Inflammatory macrophage treated with lipopolysaccharide for 4 hours (primary cell): ENCODE results near the gene NPL.

Experiments
- DNase-seq: peaks from one replicate; pipeline ENCODE4 v3.0.0-alpha.2; 2020

NPL gene, protein sequence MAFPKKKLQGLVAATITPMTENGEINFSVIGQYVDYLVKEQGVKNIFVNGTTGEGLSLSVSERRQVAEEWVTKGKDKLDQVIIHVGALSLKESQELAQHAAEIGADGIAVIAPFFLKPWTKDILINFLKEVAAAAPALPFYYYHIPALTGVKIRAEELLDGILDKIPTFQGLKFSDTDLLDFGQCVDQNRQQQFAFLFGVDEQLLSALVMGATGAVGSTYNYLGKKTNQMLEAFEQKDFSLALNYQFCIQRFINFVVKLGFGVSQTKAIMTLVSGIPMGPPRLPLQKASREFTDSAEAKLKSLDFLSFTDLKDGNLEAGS

DNA sequence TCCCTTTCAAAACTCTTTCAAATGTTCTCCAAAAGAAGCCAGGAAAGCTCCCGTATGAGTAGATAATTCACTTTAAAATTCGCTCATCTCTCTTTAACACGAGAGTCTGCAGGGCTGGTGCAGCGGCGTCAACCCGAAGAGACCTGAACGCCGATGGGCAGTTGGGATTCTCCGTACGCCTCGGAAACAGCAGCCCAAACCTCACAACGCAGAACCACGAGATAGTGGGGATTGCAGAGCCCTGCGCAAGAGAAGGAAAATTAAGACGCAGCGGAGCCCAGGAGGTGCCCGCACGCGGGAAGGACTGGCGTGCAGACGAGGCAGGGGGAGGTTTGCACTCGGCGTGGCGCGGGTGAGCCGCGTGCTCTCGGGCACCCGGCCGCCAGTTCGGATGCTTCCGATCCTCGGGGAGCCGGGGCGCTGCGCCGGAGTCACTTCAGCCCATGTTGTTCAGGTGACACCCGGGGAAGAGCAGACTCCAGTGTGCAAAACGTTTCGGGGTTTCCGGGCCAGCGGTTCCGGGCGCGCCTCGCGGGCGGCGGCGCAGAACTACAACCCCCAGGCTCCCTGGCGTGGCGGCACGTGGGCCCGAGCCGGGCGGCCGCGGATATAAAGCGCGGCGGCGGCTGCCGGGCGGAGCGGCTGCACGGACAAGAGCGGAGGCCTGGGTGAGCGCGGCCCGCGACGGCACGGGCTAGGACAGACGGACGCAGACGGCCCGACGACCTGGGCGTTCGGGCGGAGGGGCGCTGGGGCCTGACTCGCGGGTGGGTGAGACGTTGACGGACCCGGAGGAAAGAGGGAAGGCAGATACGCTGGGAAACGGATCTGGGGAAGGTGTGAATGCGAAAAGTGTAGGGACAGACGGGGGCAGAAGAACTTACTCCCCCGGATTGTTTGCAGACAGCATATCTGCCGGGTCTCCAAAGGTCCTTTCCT is at the start of gene NPL:
Gene NPL (plus strand): TSS at position 636 of the 939 bp plus-strand sequence. CDS start 4,599 bp downstream, outside the sequence.
- peak; percentile 84 for DNase-seq

DNA sequence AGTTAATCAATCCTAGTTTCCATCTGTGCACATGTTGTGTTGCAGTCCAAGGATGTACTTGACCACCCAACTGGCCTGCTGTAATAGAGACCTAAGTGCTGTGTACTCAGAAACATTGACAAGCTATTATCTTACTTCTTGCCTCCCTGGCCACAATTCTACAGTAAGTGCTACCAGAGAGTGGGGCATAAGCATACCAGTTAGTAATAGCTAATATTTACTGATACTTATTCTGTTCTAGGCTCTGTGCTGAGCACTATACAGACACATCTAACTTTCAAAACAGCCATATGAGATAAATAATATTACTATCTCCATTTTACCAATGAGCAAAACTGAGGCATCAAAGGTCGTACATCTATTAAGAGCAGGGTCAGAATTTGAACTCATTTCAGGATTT is 49.5 kb upstream of the NPL start:
- DNase-seq = no peak

DNA sequence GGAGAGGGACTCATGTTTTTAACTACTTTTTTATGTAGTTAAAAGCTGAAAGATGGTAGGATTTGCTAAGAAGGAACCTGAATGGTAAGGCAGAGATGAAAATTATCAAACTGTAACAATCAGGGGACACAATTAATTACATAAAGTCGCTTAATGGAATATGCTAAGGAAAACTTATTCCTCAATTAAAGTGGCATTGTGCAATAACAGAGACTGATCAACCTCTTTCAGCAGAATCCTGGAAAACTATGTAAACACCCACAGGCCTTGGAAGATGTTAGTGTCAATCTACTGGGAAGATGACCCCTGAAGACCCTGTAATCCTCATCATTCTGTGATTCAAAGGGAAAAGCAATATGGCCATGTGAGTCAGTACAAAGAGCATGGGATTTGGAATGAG is 46.8 kb upstream of the NPL start:
- no peak for DNase-seq

DNA sequence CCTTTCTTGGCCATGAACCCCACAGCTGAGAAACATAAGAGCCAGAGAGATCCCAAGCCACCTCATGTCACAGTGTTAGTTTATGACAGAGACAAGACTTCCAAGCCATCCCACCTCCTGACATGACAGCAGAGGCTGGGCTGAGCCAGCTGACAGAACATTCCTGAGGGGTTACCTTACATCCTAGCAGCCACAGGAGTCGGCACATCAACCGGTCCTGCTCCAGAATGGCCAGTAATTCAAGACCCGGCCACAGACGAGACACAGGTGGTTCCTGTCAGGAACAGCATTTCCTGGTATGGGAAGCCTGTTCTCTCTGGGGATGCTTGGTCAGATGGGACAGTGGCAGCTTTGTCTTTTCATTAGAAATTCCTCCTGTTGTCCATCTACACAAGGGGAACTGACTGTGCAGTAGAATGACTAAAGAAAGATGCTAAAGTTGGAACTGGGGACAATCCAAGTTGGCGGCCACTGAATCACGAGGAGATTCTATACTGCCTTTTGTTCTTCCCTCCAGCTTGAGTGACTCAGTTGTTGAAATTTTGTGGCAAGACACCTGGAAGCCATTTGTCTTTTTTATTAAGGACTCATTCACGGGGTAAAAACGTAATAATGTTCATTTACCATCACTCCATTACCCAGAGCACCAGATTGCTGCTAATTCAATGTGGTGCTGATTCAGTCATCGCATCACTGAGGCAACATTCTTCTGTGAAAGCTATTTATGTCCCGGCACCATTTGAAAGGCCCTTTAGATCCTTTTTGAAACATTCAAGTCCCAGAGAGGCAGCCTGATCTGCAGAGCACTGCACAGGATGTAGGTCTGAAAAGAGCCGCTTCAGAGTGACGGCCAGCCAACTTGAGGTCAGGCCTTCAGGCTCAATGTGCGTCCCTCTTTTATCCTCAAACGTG is 37.2 kb upstream of the NPL start:
- no peak for DNase-seq

DNA sequence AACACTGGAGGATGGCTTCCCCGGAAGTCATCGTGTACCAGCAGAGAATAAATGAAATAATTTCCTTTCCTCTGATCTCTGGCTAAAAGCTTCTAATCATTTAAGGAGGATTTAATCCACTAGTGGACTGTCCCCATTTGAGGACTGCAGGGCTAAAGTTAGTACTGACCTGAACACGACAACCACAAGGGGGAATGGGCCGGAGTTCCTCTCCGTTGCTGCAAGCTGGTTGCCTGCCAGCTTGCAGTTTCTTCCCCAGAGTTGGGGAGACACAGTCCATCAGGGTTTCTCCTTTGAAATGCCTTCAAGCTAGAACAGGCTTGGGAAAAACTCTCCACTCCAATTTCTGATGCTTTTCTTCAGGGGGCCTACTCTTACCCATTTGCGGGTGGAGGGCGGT is 35.5 kb upstream of the NPL start:
- DNase-seq = no peak

DNA sequence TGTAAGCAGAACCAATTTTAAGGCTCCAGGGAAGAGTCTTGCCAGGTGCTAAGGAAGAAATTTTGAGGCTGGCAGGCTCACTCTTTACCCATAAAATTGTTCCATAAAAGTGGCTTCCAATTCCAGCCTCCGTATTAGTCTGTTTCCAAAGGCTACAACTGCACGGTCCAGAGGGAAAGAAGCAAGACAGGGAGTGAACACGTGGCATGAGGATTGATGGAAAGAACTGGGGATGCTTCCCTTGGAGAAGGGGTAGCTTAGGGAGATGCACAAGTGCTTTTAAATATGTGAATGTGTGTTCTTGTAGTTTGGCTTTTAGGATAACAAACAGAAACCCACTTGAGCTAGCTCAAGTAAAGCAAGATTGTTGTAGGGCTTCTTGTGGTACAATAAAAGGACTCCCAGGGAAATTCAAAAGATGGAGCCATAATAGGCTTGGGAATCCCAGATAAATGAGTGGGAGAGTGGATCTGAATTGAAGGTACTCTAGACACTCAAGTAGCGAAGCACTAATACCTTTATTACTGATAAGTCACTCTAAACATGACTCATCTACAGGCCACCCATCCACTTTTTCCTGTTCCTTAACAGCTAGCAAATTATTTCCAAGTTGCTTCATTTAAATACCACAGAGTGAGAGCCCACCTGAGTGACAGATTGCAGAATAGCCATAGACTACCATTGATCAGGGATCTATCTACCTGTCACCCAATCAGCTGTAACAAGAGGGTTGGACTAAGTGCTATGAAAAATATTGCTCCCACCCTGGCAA is 34.8 kb upstream of the NPL start:
- no peak for DNase-seq

DNA sequence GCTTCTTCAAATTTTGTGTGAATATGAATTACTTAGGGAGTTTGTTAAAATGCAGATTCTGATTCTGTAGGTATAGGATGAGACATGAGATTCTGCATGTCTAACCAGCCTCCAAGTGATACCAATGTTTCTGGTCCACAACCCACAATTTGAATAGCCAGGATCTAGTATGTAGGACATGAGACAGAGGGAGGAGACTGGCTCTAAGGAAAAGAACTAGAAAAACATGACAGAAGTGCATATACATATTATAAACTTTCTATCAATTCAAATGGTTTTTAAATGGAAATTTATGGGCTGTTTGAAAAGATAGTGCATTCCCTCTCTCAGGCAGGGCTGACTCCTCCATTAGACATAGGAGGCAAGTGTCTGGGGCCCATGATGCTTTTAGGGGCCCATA is 33.9 kb upstream of the NPL start:
- DNase-seq = no peak

DNA sequence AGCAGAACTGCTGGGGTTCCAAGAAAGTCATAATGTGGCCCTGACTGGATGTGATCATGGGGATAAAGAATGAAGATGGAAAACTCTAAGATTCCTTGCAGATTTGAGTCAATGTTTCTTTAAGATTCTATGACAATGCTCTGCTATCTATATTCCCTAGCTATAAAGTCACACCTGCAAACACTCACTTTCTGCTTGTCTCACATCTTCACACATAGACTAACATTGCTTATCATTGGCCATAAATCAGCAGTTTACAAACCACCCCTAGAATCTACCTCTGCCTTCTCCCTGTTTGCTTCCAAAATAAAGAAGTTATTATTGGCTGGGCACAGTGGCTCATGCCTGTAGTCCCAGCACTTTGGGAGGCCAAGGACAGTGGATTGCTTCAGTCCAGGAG is 33.1 kb upstream of the NPL start:
- no peak for DNase-seq

DNA sequence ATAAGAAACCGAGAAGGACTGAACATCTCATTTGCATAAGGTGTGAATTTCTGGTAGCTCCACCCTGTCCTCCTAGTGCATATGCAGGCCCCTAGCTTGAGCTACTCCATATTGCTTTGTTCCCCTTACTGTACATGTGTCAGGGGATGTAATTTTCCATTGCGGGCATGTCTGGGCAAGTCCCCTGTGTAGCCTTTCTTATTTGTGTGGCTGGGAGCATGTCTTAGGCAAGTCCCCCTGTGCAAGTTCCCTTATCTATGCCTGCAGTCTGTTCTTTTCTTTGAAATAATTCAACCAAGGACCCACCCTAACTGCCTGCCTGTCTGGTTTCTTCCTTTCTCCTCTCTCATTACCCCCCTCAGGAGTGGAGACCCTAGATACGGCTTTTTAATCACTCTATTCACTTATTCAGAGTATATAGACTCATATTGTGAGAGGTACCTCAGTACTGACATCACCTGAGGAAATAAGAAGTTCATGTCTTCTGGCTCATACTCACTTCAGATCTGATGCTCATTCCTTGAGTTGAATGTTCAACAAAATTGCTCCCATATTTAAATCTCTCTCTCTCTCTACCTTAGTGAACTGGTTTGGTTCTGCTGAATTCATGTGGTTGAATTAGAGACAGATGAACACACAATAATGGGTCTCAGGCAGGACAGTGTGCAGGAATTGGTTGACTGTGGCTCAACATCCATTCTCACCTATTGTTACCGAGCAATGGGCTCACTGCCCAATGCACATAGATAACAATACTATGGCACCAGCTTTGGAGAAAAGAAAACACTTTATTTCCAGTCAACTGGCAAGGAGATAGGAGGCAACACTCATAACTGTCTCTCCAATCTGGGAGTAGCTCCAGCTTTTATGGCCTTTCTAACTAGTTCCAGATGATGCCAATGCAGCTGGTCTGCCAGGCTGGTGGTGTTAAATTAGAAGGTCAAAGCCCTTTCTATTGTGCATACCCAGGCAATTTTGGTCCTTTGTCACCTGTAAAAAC is 27.9 kb upstream of the NPL start:
- DNase-seq = no peak

DNA sequence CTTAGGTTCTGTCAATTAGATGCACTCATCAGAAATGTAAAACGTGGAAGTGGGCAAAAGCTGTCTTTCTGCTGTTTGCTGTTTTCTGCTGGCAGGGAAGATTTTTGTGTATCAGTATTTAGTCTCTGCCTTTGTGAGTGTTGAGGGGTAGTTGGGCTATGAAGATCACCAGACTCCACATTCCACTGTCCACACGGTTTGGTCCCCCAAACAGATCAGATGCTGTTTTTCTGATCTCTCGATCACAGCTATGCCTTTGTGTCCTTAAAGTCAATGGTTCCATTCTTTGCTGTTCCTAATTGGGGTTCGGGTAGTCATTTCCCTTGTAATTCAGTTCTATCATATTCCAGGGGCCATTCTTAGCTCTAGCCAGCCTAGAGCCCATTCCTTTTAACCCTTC is 27.0 kb upstream of the NPL start:
- no peak for DNase-seq

DNA sequence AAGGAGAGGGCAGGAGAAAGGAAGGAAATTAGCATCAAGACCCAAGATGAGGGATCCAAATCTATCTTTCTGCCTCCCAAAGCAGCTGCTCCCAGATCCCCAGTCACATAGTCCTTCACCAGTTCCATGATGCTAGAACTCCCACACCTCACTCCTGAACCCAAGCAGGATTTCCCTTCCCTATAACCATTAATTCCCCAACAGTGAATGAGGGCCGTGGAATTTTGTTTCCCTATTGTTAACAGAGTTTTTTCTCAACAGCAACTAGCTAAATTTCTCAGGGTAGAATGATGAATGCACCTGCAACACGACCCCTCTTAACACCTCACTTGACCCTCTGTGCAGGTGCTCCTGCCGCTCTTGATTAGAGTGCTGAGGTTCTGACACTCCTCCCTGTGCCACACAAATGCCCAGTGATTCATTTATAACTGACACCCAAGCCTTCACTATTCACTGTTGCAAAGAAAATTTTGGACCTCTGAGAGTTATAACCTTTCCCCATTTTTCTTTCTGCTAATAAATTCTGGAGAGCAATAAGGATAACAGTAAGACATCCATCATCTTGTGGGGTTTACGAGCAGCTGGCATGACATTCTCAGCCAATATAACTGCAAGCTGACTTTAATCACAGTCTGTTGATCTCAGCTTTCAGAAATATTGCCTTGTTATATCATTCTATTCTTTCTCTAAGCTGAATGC is 25.4 kb upstream of the NPL start:
- no peak for DNase-seq

DNA sequence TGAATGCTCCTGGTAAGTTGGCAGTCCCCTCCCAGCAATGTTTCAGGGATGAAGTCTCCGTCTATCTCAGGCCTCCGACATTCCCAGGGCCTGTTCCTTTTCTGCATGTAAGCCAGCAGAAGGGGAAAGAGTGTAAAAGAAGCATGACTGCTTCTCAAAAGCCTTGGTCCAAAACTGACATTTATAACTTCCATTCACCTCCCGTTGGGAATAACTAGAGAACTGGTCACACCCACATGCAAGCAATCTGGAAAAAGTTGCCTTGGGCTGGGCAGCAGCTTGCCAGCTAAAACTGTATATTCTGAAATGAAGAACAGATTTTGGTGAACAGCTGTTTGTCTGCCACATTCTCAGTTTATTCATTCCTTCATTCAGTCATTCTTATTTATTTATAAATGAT is 24.2 kb upstream of the NPL start:
- DNase-seq = no peak

DNA sequence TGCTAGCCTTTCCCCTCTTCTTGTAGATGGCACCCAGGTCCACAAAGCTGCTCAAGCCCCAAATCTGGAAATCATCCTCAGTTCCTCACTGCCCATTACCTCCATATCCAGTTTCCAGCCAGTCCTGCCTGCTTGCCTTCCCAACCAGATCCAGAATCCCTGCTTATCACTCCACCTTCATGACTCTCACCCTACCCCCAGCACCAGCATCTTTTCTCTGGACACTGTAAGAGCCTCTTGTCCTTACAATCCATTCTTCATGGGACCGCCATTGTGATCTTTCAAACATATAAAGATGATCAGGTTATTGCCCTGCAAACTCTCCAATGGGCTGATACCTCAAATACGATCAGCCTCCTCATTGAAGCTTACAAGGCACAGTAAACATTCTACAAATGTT is 23.5 kb upstream of the NPL start:
- no peak for DNase-seq

DNA sequence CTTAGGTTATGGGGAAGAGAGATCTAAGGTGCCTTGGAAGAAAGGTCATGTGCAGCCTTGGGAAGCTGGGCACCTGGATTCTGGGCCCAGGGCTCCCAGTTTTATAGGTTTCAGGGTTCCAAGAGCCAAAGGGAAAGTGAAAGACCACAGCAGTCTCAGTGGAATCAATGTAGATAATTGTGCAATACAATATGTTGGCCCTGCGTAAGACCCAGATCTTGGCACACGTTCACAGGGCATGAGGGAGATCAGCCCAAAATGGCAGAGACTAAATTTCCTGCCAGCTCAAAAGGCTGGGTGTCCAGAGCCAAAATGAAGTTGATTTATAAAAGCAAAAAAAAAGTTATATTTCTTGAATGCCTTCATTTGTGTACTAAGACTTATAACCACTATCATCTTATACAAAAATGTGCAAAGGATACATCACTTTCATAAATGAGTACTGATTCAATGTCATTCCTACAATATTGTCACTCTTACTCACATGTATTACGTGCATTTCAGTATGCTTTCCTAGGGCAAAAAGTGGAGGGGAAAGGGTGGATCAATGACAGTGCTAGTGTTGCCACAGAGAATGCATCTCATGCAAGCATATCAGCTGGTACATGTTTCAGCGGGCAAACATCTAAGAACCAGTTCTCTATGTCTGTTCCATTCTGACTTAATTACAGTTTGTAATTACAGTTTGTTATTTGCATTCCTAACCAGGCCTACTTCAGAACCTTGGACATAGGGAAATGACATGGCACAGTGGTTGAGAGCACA is 22.5 kb upstream of the NPL start:
- DNase-seq = no peak

DNA sequence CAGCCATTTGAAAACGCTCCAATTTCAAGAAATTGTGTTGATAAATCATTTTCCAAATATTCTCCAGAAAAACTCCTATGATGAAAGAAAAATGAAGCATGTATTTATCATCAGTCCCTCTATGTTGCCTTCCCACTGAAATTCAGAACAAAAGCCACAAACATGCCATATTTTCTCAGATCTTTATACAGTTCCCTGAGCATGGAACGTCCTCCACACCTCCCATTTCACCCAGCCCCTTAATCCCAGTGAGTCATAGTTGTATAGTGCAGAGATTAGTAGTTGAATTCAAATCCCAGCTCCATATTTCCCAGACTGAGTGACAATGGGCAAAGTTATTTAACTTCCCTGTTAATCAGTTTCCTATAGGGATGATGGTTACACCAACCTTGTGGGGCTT is 20.6 kb upstream of the NPL start:
- DNase-seq = no peak

DNA sequence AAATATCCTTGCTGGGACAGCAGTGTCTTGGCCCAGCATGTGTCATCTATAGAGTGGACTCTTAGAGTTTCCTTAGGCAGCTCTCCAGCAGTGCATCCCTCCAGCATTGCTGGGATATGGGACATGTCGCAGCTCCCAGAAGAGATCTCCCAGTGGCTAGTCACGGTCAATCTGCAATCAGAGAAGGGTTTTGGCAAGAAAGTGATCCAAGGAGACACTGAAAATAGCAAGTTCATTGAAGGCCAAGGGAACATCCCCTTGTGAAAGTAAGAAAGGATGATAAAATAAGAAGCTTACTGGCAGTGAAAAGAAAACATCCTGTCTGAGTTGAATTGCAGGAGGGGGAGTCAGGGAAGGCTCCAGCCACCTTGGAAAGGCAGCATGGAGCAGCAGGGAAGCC is 19.3 kb upstream of the NPL start:
- DNase-seq = no peak

DNA sequence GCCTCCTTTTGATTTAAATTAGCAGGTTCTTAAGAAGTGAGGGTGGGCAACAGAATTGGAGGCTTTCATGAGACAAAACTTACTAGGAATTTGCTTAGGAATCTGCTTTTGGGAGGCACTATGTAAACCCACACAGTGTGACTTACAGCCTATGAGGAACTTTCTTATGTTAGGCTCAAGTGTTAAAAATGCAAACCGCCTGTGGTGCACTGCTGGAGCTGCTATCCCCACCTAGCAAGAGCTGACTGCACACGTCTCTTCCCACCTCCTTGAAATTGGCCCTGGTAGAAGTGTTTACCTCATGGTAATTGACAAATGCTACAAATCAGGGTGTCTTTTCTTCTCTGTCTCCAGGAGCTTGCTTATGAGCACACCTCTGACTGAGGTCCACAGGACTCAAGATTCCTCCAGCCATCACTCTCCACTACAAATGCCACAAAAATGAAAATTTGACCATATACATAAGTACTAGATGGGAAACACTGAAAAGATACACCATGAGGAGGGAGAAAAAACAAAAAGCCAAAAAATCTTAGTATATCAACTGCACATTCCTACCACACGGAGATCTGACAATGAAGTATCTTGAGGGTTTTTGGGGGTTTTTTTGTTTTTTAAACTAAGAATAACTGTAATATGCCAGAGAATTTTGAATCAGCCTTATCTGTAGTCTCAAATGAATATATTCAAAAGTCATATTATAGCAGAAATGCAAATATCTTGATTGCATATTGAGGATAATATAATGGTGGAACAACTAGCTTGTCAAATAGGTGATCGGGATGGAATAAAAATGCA is 18.2 kb upstream of the NPL start:
- DNase-seq = no peak

DNA sequence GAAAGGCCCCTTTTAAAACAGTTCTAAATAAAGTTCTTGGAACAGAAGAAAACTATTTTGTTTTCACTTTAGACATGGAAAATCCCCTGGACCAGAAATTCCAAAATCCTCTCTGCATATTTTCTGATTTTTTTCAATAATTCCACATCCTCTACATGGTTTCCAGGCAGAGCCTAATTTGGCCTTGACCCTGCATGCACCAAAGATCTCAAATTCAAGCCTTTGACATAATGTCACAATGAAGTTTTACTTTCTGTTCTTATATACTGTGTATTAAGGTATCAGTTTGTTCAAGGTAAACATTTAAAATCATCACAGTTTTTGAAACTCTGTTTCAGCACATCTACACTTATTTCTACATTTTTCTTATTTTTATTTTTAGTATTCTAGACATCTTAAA is 12.2 kb upstream of the NPL start:
- no peak for DNase-seq

DNA sequence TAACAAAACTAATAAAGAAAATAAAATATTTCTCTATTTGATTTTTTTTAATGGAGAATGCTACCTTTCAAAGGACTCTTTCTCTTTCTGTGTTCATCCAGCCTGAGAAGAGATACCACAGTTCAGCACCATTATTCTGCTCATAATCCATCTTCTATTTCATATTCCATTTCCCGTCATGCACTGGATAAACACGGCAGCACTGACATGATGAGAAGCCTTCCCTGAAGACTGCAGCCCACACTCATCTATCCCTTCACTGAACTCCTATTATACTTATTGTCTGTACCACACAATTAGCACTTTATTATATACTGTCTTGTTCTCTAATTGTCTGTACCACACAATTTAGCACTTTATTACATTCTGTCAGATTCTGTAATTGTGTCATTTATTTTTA is 10.7 kb upstream of the NPL start:
- DNase-seq = no peak
